Measurements from ENCODE around the gene TEAD2.

The TEAD2 gene

GRCh38 chr19:49363268-49364082 lies 1.3 kb upstream of the TEAD2 start, which contains the start of gene DKKL1:
Gene DKKL1 (plus strand): TSS chr19:49363877. CDS start chr19:49363999, 122 bp downstream.
- CTCF ChIA-PET, result interaction anchor here (1.0 to 1.6 kb wide), 2 partner anchors 15 to 20 kb away, joined by 3 to 4 read pairs; no protein-coding TSS in a partner anchor
- TF ChIP-seq CTCF (IDR thresholded peaks at IDR 0.05; ENCODE audit: control extremely low read depth, extremely low read depth, low read depth, missing control alignments), result no peak
- peak; percentile 91 for DNase-seq (ENCODE audit: extremely low spot score)
- POLR2A ChIA-PET, result interaction anchor here (0.7 kb wide), 1 partner anchor 27 kb away, joined by 5 read pairs; no protein-coding TSS in a partner anchor

DNA sequence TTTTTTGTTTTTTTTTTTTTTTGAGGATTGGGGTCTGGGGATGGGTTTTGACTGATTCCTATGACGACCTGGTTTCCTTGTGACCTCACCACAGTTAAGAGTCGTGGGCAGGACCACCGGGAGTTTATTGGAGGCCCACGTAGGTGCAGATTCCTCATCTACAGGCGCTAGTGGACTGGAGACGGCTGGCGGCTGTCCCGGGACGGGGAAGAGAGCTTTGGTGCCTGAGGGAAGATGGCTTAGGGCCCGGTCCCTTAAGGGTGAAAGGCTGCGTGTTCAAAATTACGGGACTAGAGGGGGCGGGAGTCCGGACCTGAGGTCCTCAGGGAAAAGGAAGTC lies 682 bp upstream of the TEAD2 start:
- no peak for TF ChIP-seq CTCF (IDR thresholded peaks at IDR 0.05; ENCODE audit: control extremely low read depth, extremely low read depth, low read depth, missing control alignments)
- CTCF ChIA-PET, result interaction anchor here (1.0 to 1.6 kb wide), 2 partner anchors 16 to 20 kb away, joined by 3 to 4 read pairs; no protein-coding TSS in a partner anchor
- POLR2A ChIA-PET, result no interaction called here
- DNase-seq (ENCODE audit: extremely low spot score), result no peak

- CTCF ChIA-PET, result no interaction called here
- POLR2A ChIA-PET, result interaction anchor here (0.6 kb wide), 1 partner anchor 27 kb away, joined by 4 read pairs; the partner anchor contains the start of gene KASH5
- TF ChIP-seq CTCF (IDR thresholded peaks at IDR 0.05; ENCODE audit: control extremely low read depth, extremely low read depth, low read depth, missing control alignments), result no peak
- DNase-seq (ENCODE audit: extremely low spot score), result peak; percentile 37
Observed at GRCh38 chr19:49361438-49362047, 673 bp downstream of the TEAD2 start.

- no peak for TF ChIP-seq CTCF (IDR thresholded peaks at IDR 0.05; ENCODE audit: control extremely low read depth, extremely low read depth, low read depth, missing control alignments)
- ChIA-PET POLR2A (no interaction called here), CTCF (interaction anchor here (1.3 to 2.2 kb wide), 3 partner anchors 12 to 33 kb away, joined by 3 to 8 read pairs (median 4); no protein-coding TSS in a partner anchor)
- peak; percentile 19 for DNase-seq (ENCODE audit: extremely low spot score)
Observed at GRCh38 chr19:49359851-49360820, 2.1 kb downstream of the TEAD2 start.

DNA sequence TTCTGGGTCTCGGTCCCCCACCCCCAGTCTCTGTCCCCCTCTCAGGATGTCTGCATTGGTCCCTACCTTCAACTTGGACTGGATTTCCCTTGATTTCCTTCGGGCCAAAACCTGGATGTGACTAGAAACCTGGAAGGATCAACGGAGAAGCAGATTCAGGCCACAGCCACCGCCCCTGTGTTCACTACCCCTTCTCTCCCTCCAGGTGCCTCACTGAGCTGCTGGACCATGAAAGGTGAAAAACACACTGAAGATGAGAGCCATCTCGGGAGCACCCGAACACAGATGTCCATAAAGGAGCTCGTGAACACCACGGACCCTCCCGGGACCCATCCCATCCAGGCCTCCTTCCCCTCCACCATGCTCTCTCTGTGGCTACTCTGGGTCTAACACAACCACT lies 5.0 kb downstream of the TEAD2 start:
- ChIA-PET CTCF (interaction anchor here (0.7 to 1.9 kb wide), 4 partner anchors 8 to 47 kb away, joined by 3 to 7 read pairs (median 3); no protein-coding TSS in a partner anchor), POLR2A (no interaction called here)
- no peak for DNase-seq (ENCODE audit: extremely low spot score)
- TF ChIP-seq CTCF (IDR thresholded peaks at IDR 0.05; ENCODE audit: control extremely low read depth, extremely low read depth, low read depth, missing control alignments), result no peak

GRCh38 chr19:49356382-49356781 lies 5.8 kb downstream of the TEAD2 start:
- no peak for DNase-seq (ENCODE audit: extremely low spot score)
- POLR2A ChIA-PET, result no interaction called here
- no peak for TF ChIP-seq CTCF (IDR thresholded peaks at IDR 0.05; ENCODE audit: control extremely low read depth, extremely low read depth, low read depth, missing control alignments)
- CTCF ChIA-PET, result no interaction called here
